K562 (cell line): ENCODE results near the gene NTF4. TPM values are rescaled to one million over a fixed set of nuclear protein-coding genes. Genes with fewer than 3 reads are reported as not detected.

Experiments
- BRCA1 ChIP-seq, 2 experiments: fragments of 450-650 bp in 1 of 2; sonication (generic) in 1 of 2; formaldehyde crosslinking in 1 of 2; IDR thresholded peaks; 2 replicates each; pipeline versions ENCODE4 v1.5.0 to v1.6.1; 2017 to 2020; ENCODE audit warnings: mild to moderate bottlenecking in 1 of 2, missing genetic modification reagents in 1 of 2
- ESRRB ChIP-seq: fragments of 250-450 bp; sonication (Bioruptor Pico); IDR thresholded peaks from 2 replicates; pipeline ENCODE4 v1.5.0; 2020; ENCODE audit warnings: mild to moderate bottlenecking, moderate library complexity, borderline replicate concordance
- KLF16 ChIP-seq: IDR thresholded peaks from 2 replicates; pipeline ENCODE4 v1.6.1; 2016; ENCODE audit warnings: antibody characterized with exemption
- MLLT1 ChIP-seq, 2 experiments: fragments of 450-650 bp; IDR thresholded peaks; 2 replicates each; pipeline ENCODE4 v1.6.1; 2016
- SIX5 ChIP-seq, 2 experiments: IDR thresholded peaks; 2 replicates each; pipeline ENCODE4 v1.6.1; 2011; ENCODE audit warnings: low read length in 2 of 2, borderline replicate concordance in 1 of 2, low read depth in 1 of 2, mild to moderate bottlenecking in 1 of 2, moderate library complexity in 1 of 2; ENCODE audit not compliant: insufficient read depth in 1 of 2
- TAF1 ChIP-seq: IDR thresholded peaks from 2 replicates; pipeline ENCODE4 v1.6.1; 2011; ENCODE audit warnings: mild to moderate bottlenecking, low read length, moderate library complexity; ENCODE audit not compliant: insufficient read depth, control insufficient read depth, severe bottlenecking; ENCODE audit errors: extremely low read depth
- TBL1XR1 ChIP-seq, 2 experiments: IDR thresholded peaks; 2 replicates each; pipeline ENCODE4 v1.6.1; 2012; ENCODE audit warnings: improper control_type of control experiment in 2 of 2, low read length in 2 of 2, mild to moderate bottlenecking in 1 of 2
- TBP ChIP-seq: optimal IDR thresholded peaks from 2 replicates; pipeline ENCODE3; 2011; ENCODE audit warnings: low read depth, low read length, improper control_type of control experiment
- ZNF644 ChIP-seq: fragments of 200-800 bp; sonication (Bioruptor generic); IDR thresholded peaks from 2 replicates; pipeline ENCODE4 v1.6.1; 2016; ENCODE audit warnings: low read depth, missing genetic modification characterization, missing compliant biosample characterization
- ZNF76 ChIP-seq: fragments of 250-450 bp; sonication (Bioruptor Pico); IDR thresholded peaks from 2 replicates; pipeline ENCODE4 v1.4.0; 2020; ENCODE audit warnings: mild to moderate bottlenecking, moderate library complexity, borderline replicate concordance
- polyA plus RNA-seq, 8 experiments: library from polyadenylated mRNA; depleted of rRNA in 4 of 8; stranded (reverse) in 5 of 8; unstranded in 3 of 8; fragments of >200 nt; fragmentation: Nextera tagmentation in 2 of 8; fragmentation: Illumina TruSeq in 1 of 8; extraction: Ambion mirVana in 2 of 8; extraction: Trizol in 1 of 8; gene quantifications; 2 replicates each; pipeline versions ENCODE4 v1.2.1 to v1.2.3, GENCODE V29; 2011 to 2014; ENCODE audit warnings: inconsistent platforms in 1 of 8, missing spikeins in 1 of 8
- total RNA-seq, 7 experiments: library from RNA; depleted of rRNA in 6 of 7; stranded (reverse); fragments of >200 nt in 6 of 7; fragmentation: Illumina TruSeq in 2 of 7; extraction: Trizol in 2 of 7; gene quantifications; 2 replicates each; pipeline versions ENCODE4 v1.2.1 to v1.2.3, GENCODE V29; 2011 to 2021; ENCODE audit warnings: low replicate concordance in 1 of 7
- TF ChIP-seq, protein P1 (sequence below), 2 experiments: fragments of 450-650 bp in 1 of 2; IDR thresholded peaks; 2 replicates each; pipeline ENCODE4 v1.6.1; 2011 to 2017; ENCODE audit warnings: low read depth in 2 of 2, antibody characterized with exemption in 1 of 2, borderline replicate concordance in 1 of 2, low read length in 1 of 2, mild to moderate bottlenecking in 1 of 2, mixed read lengths in 1 of 2; ENCODE audit not compliant: control insufficient read depth in 1 of 2
- TF ChIP-seq, protein P2 (sequence below), 2 experiments: IDR thresholded peaks; 2 replicates each; pipeline ENCODE4 v1.6.1; 2012; ENCODE audit warnings: improper control_type of control experiment in 2 of 2, low read depth in 2 of 2, low read length in 2 of 2, borderline replicate concordance in 1 of 2
- TF ChIP-seq, protein P3 (sequence below): fragments of 450-650 bp; conservative IDR thresholded peaks from 2 replicates; pipeline ENCODE4 v1.6.1; 2016; ENCODE audit warnings: missing genetic modification characterization, low read depth, mild to moderate bottlenecking, missing compliant biosample characterization, moderate library complexity
- TF ChIP-seq, protein P4 (sequence below), 2 experiments: fragments of 450-650 bp in 1 of 2; sonication (generic) in 1 of 2; formaldehyde crosslinking in 1 of 2; IDR thresholded peaks in 1 of 2; conservative IDR thresholded peaks in 1 of 2; 2 replicates each; pipeline versions ENCODE4 v1.6.1 to v1.8.1; 2016 to 2023; ENCODE audit warnings: mild to moderate bottlenecking in 2 of 2, moderate library complexity in 2 of 2, inconsistent platforms in 1 of 2, missing genetic modification reagents in 1 of 2

The NTF4 gene
- total and polyA plus RNA-seq, 9 of the 15 experiments (the other 6 are each of a cell fraction or from before 2014, with no cell fraction given) = not detected

- TF ChIP-seq, protein P1, sequence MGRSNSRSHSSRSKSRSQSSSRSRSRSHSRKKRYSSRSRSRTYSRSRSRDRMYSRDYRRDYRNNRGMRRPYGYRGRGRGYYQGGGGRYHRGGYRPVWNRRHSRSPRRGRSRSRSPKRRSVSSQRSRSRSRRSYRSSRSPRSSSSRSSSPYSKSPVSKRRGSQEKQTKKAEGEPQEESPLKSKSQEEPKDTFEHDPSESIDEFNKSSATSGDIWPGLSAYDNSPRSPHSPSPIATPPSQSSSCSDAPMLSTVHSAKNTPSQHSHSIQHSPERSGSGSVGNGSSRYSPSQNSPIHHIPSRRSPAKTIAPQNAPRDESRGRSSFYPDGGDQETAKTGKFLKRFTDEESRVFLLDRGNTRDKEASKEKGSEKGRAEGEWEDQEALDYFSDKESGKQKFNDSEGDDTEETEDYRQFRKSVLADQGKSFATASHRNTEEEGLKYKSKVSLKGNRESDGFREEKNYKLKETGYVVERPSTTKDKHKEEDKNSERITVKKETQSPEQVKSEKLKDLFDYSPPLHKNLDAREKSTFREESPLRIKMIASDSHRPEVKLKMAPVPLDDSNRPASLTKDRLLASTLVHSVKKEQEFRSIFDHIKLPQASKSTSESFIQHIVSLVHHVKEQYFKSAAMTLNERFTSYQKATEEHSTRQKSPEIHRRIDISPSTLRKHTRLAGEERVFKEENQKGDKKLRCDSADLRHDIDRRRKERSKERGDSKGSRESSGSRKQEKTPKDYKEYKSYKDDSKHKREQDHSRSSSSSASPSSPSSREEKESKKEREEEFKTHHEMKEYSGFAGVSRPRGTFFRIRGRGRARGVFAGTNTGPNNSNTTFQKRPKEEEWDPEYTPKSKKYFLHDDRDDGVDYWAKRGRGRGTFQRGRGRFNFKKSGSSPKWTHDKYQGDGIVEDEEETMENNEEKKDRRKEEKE (IDR thresholded peaks at IDR 0.05; ENCODE audit: borderline replicate concordance in 1 of 2, control insufficient read depth in 1 of 2, low read depth in 2 of 2, low read length in 1 of 2) = no peak
- TF ChIP-seq SIX5 (IDR thresholded peaks at IDR 0.05; ENCODE audit: borderline replicate concordance in 1 of 2, insufficient read depth in 1 of 2, low read depth in 1 of 2, low read length in 2 of 2) (no peak), ZNF644 (tag) (no peak), KLF16 (no peak), BRCA1 (IDR thresholded peaks at IDR 0.05) (no peak), BRCA1 (CRISPR knock-in tag; IDR thresholded peaks at IDR 0.05) (no peak), TBL1XR1 (IDR thresholded peaks at IDR 0.05; ENCODE audit: low read length in 2 of 2) (no peak), TAF1 (no peak), TBP (no peak), ESRRB (CRISPR knock-in tag) (no peak), MLLT1 (IDR thresholded peaks at IDR 0.05) (0 out of 4 replicates have a peak, but pooled peaks of 1 of the 2 experiments have one; percentile 44), ZNF76 (no peak)
- TF ChIP-seq, protein P2, sequence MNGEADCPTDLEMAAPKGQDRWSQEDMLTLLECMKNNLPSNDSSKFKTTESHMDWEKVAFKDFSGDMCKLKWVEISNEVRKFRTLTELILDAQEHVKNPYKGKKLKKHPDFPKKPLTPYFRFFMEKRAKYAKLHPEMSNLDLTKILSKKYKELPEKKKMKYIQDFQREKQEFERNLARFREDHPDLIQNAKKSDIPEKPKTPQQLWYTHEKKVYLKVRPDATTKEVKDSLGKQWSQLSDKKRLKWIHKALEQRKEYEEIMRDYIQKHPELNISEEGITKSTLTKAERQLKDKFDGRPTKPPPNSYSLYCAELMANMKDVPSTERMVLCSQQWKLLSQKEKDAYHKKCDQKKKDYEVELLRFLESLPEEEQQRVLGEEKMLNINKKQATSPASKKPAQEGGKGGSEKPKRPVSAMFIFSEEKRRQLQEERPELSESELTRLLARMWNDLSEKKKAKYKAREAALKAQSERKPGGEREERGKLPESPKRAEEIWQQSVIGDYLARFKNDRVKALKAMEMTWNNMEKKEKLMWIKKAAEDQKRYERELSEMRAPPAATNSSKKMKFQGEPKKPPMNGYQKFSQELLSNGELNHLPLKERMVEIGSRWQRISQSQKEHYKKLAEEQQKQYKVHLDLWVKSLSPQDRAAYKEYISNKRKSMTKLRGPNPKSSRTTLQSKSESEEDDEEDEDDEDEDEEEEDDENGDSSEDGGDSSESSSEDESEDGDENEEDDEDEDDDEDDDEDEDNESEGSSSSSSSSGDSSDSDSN (IDR thresholded peaks at IDR 0.05; ENCODE audit: borderline replicate concordance in 1 of 2, low read depth in 2 of 2, low read length in 2 of 2) = no peak
- TF ChIP-seq, protein P3, sequence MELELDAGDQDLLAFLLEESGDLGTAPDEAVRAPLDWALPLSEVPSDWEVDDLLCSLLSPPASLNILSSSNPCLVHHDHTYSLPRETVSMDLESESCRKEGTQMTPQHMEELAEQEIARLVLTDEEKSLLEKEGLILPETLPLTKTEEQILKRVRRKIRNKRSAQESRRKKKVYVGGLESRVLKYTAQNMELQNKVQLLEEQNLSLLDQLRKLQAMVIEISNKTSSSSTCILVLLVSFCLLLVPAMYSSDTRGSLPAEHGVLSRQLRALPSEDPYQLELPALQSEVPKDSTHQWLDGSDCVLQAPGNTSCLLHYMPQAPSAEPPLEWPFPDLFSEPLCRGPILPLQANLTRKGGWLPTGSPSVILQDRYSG (tag) = no peak
- TF ChIP-seq, protein P4, sequence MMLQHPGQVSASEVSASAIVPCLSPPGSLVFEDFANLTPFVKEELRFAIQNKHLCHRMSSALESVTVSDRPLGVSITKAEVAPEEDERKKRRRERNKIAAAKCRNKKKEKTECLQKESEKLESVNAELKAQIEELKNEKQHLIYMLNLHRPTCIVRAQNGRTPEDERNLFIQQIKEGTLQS (IDR thresholded peaks at IDR 0.05) = peak; percentile 84
- TF ChIP-seq, protein P4 (CRISPR knock-in tag; conservative IDR thresholded peaks at IDR 0.05) = no peak
These were observed 43.4 kb downstream of the NTF4 start (continued) for GRCh38 chr19:49020931-49021895.
